SH-SY5Y (cell line): ENCODE measurements around the gene TARDBP.

Experiments used
- GATA2 ChIP-seq: IDR thresholded peaks from 2 replicates; pipeline ENCODE4 v1.6.1; 2011; ENCODE audit warnings: mild to moderate bottlenecking, low read depth, low read length
- GATA3 ChIP-seq: IDR thresholded peaks from 2 replicates; pipeline ENCODE4 v1.6.1; 2011; ENCODE audit warnings: low read depth, mild to moderate bottlenecking, low read length, moderate library complexity

- TF ChIP-seq GATA2 (no peak), GATA3 (no peak)
These were observed 44.0 kb downstream of the TARDBP start for GRCh38 chr1:11056504-11056903.
